Endodermal cell (in vitro differentiated cells): ENCODE measurements around the gene KLF14. TPM values are rescaled to one million over a fixed set of nuclear protein-coding genes. Genes with fewer than 3 reads are reported as not detected.
"Not testable (repeated sequence)": the region's sequence is repeated elsewhere in the genome, so short reads cannot be mapped to it uniquely, and the experiment has no call there.

ENCODE experiments used
- DNase-seq: peaks from one replicate; pipeline ENCODE4 v3.0.0-alpha.2; 2017
- H3K27ac ChIP-seq: 2 replicates; pipeline ENCODE4 v1.5.1; 2013; ENCODE audit warnings: mild to moderate bottlenecking, low read depth, low read length, moderate library complexity
- H3K27me3 ChIP-seq: 2 replicates; pipeline ENCODE4 v1.6.1; 2013; ENCODE audit warnings: mild to moderate bottlenecking, low read length, moderate library complexity; ENCODE audit not compliant: insufficient read depth, control insufficient read depth, poor library complexity, severe bottlenecking
- H3K36me3 ChIP-seq: 2 replicates; pipeline ENCODE4 v1.7.0; 2013; ENCODE audit warnings: mild to moderate bottlenecking, low read length, moderate library complexity; ENCODE audit not compliant: control insufficient read depth, insufficient read depth
- H3K4me1 ChIP-seq: one replicate; pipeline ENCODE4 v1.7.0; 2013; ENCODE audit warnings: low read length; ENCODE audit not compliant: control insufficient read depth, insufficient read depth
- H3K4me3 ChIP-seq: 2 replicates; pipeline ENCODE4 v1.5.1; 2013; ENCODE audit warnings: mild to moderate bottlenecking, low read length, moderate library complexity
- H3K9ac ChIP-seq: 2 replicates; pipeline ENCODE4 v1.6.1; 2013; ENCODE audit warnings: mild to moderate bottlenecking, low read length, moderate library complexity; ENCODE audit not compliant: poor library complexity, severe bottlenecking; ENCODE audit errors: extremely low read depth
- H3K9me3 ChIP-seq: 2 replicates; pipeline ENCODE4 v1.6.1; 2013; ENCODE audit warnings: mild to moderate bottlenecking, low read length, moderate library complexity; ENCODE audit not compliant: control insufficient read depth
- H3K27ac Mint-ChIP-seq: 2 replicates; pipeline ENCODE4 v1.8.0; 2020; ENCODE audit warnings: mixed read lengths
- H3K27me3 Mint-ChIP-seq: 2 replicates; pipeline ENCODE4 v1.8.0; 2021; ENCODE audit warnings: mild to moderate bottlenecking, mixed read lengths; ENCODE audit not compliant: insufficient read depth
- H3K36me3 Mint-ChIP-seq: 2 replicates; pipeline ENCODE4 v1.8.0; 2020; ENCODE audit warnings: low read depth, mixed read lengths
- H3K4me1 Mint-ChIP-seq: 2 replicates; pipeline ENCODE4 v1.8.0; 2020; ENCODE audit warnings: mixed read lengths
- H3K4me3 Mint-ChIP-seq: 2 replicates; pipeline ENCODE4 v1.8.0; 2020; ENCODE audit warnings: mild to moderate bottlenecking, moderate library complexity, mixed read lengths
- H3K9me3 Mint-ChIP-seq: 2 replicates; pipeline ENCODE4 v1.8.0; 2020; ENCODE audit warnings: mild to moderate bottlenecking, mixed read lengths
- WGBS, 2 experiments: methylation state at CpG; one replicate each; pipeline versions ENCODE4 v1.1.5 to v1.1.7; 2013; ENCODE audit warnings: missing lambda C conversion rate in 2 of 2, mixed read lengths in 1 of 2; ENCODE audit not compliant: insufficient coverage in 1 of 2, insufficient read length in 1 of 2; 5-methylcytosine and 5-hydroxymethylcytosine counted together
- long read RNA-seq, 4 experiments: library from polyadenylated mRNA in 2 of 4; library from RNA in 1 of 4; library from capped mRNA in 1 of 4; stranded (forward) in 3 of 4; unstranded in 1 of 4; transcript quantifications; one replicate each; pipeline ENCODE4 v2.0.0, GENCODE V29; 2020 to 2021; ENCODE audit warnings: inconsistent platforms in 1 of 4
- polyA plus RNA-seq, 2 experiments: library from polyadenylated mRNA; stranded (reverse); fragments of 50-300 nt; gene quantifications; one replicate each; pipeline ENCODE4 v1.2.3, GENCODE V29; 2013
- total RNA-seq, 2 donors: library from RNA; stranded (reverse); fragmentation: NEBNext Ultra II Directional in 1 of 2; extraction: Animal tissue kit (Norgen Biotek cat#: 25700) in 1 of 2; gene quantifications; 2 replicates in 1 of 2; 3 replicates in 1 of 2; pipeline ENCODE4 v1.2.1, GENCODE V29; 2021
- TF ChIP-seq, protein P1 (sequence below): fragments of 200-600 bp; sonication (generic); conservative IDR thresholded peaks from 2 replicates; pipeline ENCODE4 v1.5.0; 2021; ENCODE audit warnings: antibody characterized with exemption, mild to moderate bottlenecking

The KLF14 gene
- not detected for total RNA-seq
- not detected for polyA plus RNA-seq (2013, experiment 1 of 2)
- polyA plus RNA-seq (2013, experiment 2 of 2) = not detected
- long read RNA-seq, experiment 1 = 0 reads
- long read RNA-seq, experiment 2, partial matches to known transcripts = 0 of 2 reads
- long read RNA-seq, experiment 2, other reads (novel, unspliced or antisense) = 0 of 2 reads
- long read RNA-seq, experiment 3 = 0 reads
- long read RNA-seq, experiment 4 = 0 reads

- H3K4me1 Mint-ChIP-seq = peaks cover 3% of the 10 kb centered on the region
- H3K9me3 Mint-ChIP-seq = peaks cover 6% of the 10 kb centered on the region
- peaks cover 88% of the 10 kb centered on the region for H3K27me3 Mint-ChIP-seq
- TF ChIP-seq, protein P1, sequence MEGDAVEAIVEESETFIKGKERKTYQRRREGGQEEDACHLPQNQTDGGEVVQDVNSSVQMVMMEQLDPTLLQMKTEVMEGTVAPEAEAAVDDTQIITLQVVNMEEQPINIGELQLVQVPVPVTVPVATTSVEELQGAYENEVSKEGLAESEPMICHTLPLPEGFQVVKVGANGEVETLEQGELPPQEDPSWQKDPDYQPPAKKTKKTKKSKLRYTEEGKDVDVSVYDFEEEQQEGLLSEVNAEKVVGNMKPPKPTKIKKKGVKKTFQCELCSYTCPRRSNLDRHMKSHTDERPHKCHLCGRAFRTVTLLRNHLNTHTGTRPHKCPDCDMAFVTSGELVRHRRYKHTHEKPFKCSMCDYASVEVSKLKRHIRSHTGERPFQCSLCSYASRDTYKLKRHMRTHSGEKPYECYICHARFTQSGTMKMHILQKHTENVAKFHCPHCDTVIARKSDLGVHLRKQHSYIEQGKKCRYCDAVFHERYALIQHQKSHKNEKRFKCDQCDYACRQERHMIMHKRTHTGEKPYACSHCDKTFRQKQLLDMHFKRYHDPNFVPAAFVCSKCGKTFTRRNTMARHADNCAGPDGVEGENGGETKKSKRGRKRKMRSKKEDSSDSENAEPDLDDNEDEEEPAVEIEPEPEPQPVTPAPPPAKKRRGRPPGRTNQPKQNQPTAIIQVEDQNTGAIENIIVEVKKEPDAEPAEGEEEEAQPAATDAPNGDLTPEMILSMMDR = no peak
- no peak within 1 kb of the TSS for H3K27ac ChIP-seq
- peak; percentile 69 for DNase-seq
- peak within 1 kb of the TSS; percentile 61 for H3K4me3 Mint-ChIP-seq
- 0 to 2% methylated on average over 33 to 100 of the region's 100 CpGs for WGBS, 2 experiments
- peaks cover 7% of the 10 kb centered on the region for H3K9me3 ChIP-seq
- H3K27me3 ChIP-seq = peaks cover 97% of the 10 kb centered on the region
- H3K4me3 ChIP-seq = peak within 1 kb of the TSS; percentile 78
- H3K27ac Mint-ChIP-seq = no peak within 1 kb of the TSS
- no peaks in the 10 kb centered on the region for H3K36me3 ChIP-seq
- no peaks in the 10 kb centered on the region for H3K4me1 ChIP-seq
- H3K9ac ChIP-seq = no peak within 1 kb of the TSS
- H3K36me3 Mint-ChIP-seq = no peaks in the 10 kb centered on the region
Observed at GRCh38 chr7:130733931-130734814, at the start of gene KLF14. Gene KLF14, minus strand, starts transcription at chr7:130734207. Its CDS starts 174 bp downstream, at chr7:130734033.

- H3K36me3 Mint-ChIP-seq = peaks cover 2% of the 10 kb centered on the region
- no peaks in the 10 kb centered on the region for H3K36me3 ChIP-seq
- no peaks in the 10 kb centered on the region for H3K4me1 Mint-ChIP-seq
- no peak overlapping the region for H3K27ac Mint-ChIP-seq
- no peak overlapping the region for H3K4me3 ChIP-seq
- H3K9me3 ChIP-seq = no peaks in the 10 kb centered on the region
- TF ChIP-seq, protein P1 = no peak
- H3K27me3 Mint-ChIP-seq = peaks cover 5% of the 10 kb centered on the region
- H3K9me3 Mint-ChIP-seq = no peaks in the 10 kb centered on the region
- DNase-seq = no peak
- H3K4me1 ChIP-seq = no peaks in the 10 kb centered on the region
- no peak overlapping the region for H3K4me3 Mint-ChIP-seq
- no peaks in the 10 kb centered on the region for H3K27me3 ChIP-seq
- no peak overlapping the region for H3K9ac ChIP-seq
- no peak overlapping the region for H3K27ac ChIP-seq
Observed at GRCh38 chr7:130781346-130781745, 47.3 kb upstream of the KLF14 start.

DNA sequence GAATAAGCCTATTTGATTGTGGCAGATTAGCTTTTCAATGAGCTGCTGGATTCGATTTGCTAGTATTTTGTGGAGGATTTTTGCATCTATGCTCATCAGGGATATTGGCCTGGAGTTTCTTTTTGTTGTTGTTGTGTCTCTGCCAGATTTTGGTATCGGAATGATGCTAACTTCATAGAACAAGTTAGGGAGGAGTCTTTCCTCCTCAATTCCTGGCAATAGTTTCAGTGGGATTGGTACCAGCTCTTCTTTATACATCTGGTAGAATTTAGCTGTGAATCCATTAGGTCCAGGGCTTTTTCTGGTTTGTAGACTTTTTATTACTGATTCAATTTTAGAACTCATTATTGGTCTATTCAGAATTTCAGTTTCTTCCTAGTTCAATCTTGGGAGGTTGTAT, 43.4 kb upstream of the KLF14 start:
- Histone ChIP-seq H3K9ac (no peak overlapping the region), H3K4me3 (no peak overlapping the region), H3K27ac (no peak overlapping the region), H3K27me3 (no peaks in the 10 kb centered on the region), H3K9me3 (peaks cover 4% of the 10 kb centered on the region), H3K36me3 (no peaks in the 10 kb centered on the region), H3K4me1 (no peaks in the 10 kb centered on the region)
- WGBS, 2 experiments = 84 to 92% methylated on average over 1 to 2 of the region's 2 CpGs
- Mint-ChIP-seq H3K4me1 (no peaks in the 10 kb centered on the region), H3K9me3 (peaks cover 5% of the 10 kb centered on the region), H3K27ac (no peak overlapping the region), H3K36me3 (peaks cover 2% of the 10 kb centered on the region), H3K4me3 (no peak overlapping the region), H3K27me3 (peaks cover 5% of the 10 kb centered on the region)
- TF ChIP-seq, protein P1 = no peak
- no peak for DNase-seq

- WGBS, 2 experiments = 90 to 95% methylated on average over 1 to 5 of the region's 5 CpGs
- H3K9me3 ChIP-seq = peaks cover 33% of the 10 kb centered on the region
- peaks cover 44% of the 10 kb centered on the region for H3K9me3 Mint-ChIP-seq
- not testable (repeated sequence) for H3K4me3 Mint-ChIP-seq, H3K27ac Mint-ChIP-seq, DNase-seq, H3K4me1 Mint-ChIP-seq, H3K4me3 ChIP-seq, H3K36me3 ChIP-seq, H3K27me3 Mint-ChIP-seq, H3K36me3 Mint-ChIP-seq, H3K9ac ChIP-seq, H3K27me3 ChIP-seq, H3K27ac ChIP-seq, H3K4me1 ChIP-seq
Observed at GRCh38 chr7:130772456-130772855, 38.4 kb upstream of the KLF14 start.
